Activated CD4-positive, alpha-beta memory T cell treated with anti-CD3 and anti-CD28 coated beads, Interleukin-2, amount 10 ng/mL, durations not matched to agents 7 days and 5 days (primary cell): ENCODE results near the gene TSPYL1. TPM values are rescaled to one million over a fixed set of nuclear protein-coding genes. Genes with fewer than 3 reads are reported as not detected.
"Not testable (repeated sequence)": the region's sequence is repeated elsewhere in the genome, so short reads cannot be mapped to it uniquely, and the experiment has no call there.

ENCODE experiments used
- CTCF ChIA-PET: fragments of 350-600 bp; sonication (Branson Sonifier 250); formaldehyde crosslinking; loops from one replicate; lab custom pipeline; 2021; ENCODE audit warnings: antibody characterized with exemption, inconsistent platforms; lab: Charles Lee
- POLR2A ChIA-PET: fragments of 350-600 bp; sonication (Branson Sonifier 250); formaldehyde crosslinking; loops from one replicate; lab custom pipeline; 2021; ENCODE audit warnings: antibody characterized with exemption; lab: Charles Lee
- DNase-seq: peaks from one replicate; pipeline ENCODE4 v3.0.0-alpha.2; 2020
- H3K27ac Mint-ChIP-seq: one replicate; pipeline ENCODE4 v1.8.0; 2021; ENCODE audit warnings: mild to moderate bottlenecking, mixed read lengths
- H3K27me3 Mint-ChIP-seq: one replicate; pipeline ENCODE4 v1.8.0; 2021; ENCODE audit warnings: mixed read lengths
- H3K36me3 Mint-ChIP-seq: one replicate; pipeline ENCODE4 v1.8.0; 2021; ENCODE audit warnings: low read depth, mixed read lengths
- H3K4me1 Mint-ChIP-seq: one replicate; pipeline ENCODE4 v1.8.0; 2021; ENCODE audit warnings: mixed read lengths
- H3K4me3 Mint-ChIP-seq: one replicate; pipeline ENCODE4 v1.8.0; 2021; ENCODE audit warnings: mild to moderate bottlenecking, mixed read lengths
- H3K9me3 Mint-ChIP-seq: one replicate; pipeline ENCODE4 v1.8.0; 2021; ENCODE audit warnings: mixed read lengths
- total RNA-seq, 2 experiments: library from RNA; stranded (reverse); gene quantifications; one replicate each; pipeline ENCODE4 v1.2.3, GENCODE V29; 2021

Gene TSPYL1
- total RNA-seq, 2 experiments from 2014 or later = 47.6 to 48.4 TPM

GRCh38 chr6:116289876-116290275 lies 10.1 kb upstream of the TSPYL1 start:
- H3K4me3 Mint-ChIP-seq = no peak overlapping the region
- H3K4me1 Mint-ChIP-seq = no peaks in the 10 kb centered on the region
- H3K36me3 Mint-ChIP-seq = no peaks in the 10 kb centered on the region
- H3K27me3 Mint-ChIP-seq = peaks cover under 1% of the 10 kb centered on the region
- DNase-seq = no peak
- H3K27ac Mint-ChIP-seq = no peak overlapping the region
- no peaks in the 10 kb centered on the region for H3K9me3 Mint-ChIP-seq
- CTCF ChIA-PET = interaction anchor here (4.9 kb wide), 1 partner anchor 244 kb away, joined by 60 read pairs; no protein-coding TSS in a partner anchor
- POLR2A ChIA-PET = interaction anchor here (3.3 kb wide), 1 partner anchor 11 kb away, joined by 18 read pairs; the partner anchor contains the start of gene TSPYL1

- Mint-ChIP-seq H3K27ac (no peak overlapping the region), H3K36me3 (no peaks in the 10 kb centered on the region), H3K9me3 (no peaks in the 10 kb centered on the region), H3K4me3 (no peak overlapping the region), H3K4me1 (no peaks in the 10 kb centered on the region), H3K27me3 (no peaks in the 10 kb centered on the region)
- DNase-seq = no peak
- POLR2A ChIA-PET = interaction anchor here (1.7 to 3.3 kb wide), 2 partner anchors 9 to 283 kb away, joined by 3 to 18 read pairs; partner anchors contain the start of genes RWDD1 and TSPYL1
- CTCF ChIA-PET = interaction anchor here (0.6 to 4.9 kb wide), 30 partner anchors 8 to 343 kb away, joined by 3 to 60 read pairs (median 4); partner anchors contain the start of genes RWDD1, TRAPPC3L, TSPYL1 and TSPYL4
Observed at GRCh38 chr6:116287689-116288282, 8.1 kb upstream of the TSPYL1 start.

GRCh38 chr6:116286773-116287358 lies 7.1 kb upstream of the TSPYL1 start:
- POLR2A ChIA-PET = interaction anchor here (1.7 to 3.3 kb wide), 2 partner anchors 8 to 284 kb away, joined by 3 to 18 read pairs; partner anchors contain the start of genes RWDD1 and TSPYL1
- Mint-ChIP-seq H3K4me1 (no peaks in the 10 kb centered on the region), H3K27me3 (no peaks in the 10 kb centered on the region)

DNA sequence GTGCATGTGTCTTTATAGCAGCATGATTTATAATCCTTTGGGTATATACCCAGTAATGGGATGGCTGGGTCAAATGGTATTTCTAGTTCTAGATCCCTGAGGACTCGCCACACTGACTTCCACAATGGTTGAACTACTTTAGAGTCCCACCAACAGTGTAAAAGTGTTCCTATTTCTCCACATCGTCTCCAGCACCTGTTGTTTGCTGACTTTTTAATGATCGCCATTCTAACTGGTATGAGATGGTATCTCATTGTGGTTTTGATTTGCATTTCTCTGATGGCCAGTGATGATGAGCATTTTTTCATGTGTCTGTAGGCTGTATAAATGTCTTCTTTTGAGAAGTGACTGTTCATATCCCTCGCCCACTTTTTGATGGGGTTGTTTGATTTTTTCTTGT lies 5.3 kb upstream of the TSPYL1 start:
- H3K9me3 Mint-ChIP-seq, H3K27me3 Mint-ChIP-seq, DNase-seq, CTCF ChIA-PET, POLR2A ChIA-PET, H3K36me3 Mint-ChIP-seq, H3K27ac Mint-ChIP-seq, H3K4me3 Mint-ChIP-seq: not testable (repeated sequence)
- H3K4me1 Mint-ChIP-seq = peaks cover 14% of the 10 kb centered on the region

More at GRCh38 chr6:116286773-116287358, 7.1 kb upstream of the TSPYL1 start:
- DNase-seq = no peak
- Mint-ChIP-seq H3K4me3 (no peak overlapping the region), H3K27ac (no peak overlapping the region), H3K36me3 (no peaks in the 10 kb centered on the region), H3K9me3 (no peaks in the 10 kb centered on the region)
- CTCF ChIA-PET = interaction anchor here (0.7 to 4.9 kb wide), 19 partner anchors 18 to 344 kb away, joined by 3 to 60 read pairs (median 5); partner anchors contain the start of genes RWDD1 and TSPYL4

DNA sequence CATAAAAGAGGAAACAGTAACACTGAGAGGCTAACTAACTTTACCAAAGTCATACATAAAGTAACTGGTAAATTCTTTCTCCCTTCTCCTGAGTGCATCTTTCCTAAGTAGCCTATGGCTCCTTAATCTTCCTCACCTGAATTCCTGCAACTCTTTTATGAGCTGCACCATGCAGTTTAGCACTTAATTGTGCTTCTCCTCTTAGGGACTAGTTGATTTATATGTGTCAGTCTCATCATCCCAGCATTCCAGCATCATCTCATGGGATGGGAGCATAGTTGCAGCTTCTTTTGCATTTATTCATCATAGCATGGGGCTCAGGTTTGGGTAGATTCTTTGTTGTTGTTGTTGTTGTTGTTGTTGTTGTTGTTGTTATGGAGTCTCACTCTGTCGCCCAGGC lies 3.5 kb upstream of the TSPYL1 start:
- Mint-ChIP-seq H3K9me3 (no peaks in the 10 kb centered on the region), H3K36me3 (peaks cover 14% of the 10 kb centered on the region), H3K27ac (no peak overlapping the region), H3K27me3 (no peaks in the 10 kb centered on the region), H3K4me1 (peaks cover 23% of the 10 kb centered on the region), H3K4me3 (no peak overlapping the region)
- ChIA-PET CTCF (no interaction called here), POLR2A (interaction anchor here (0.9 to 1.1 kb wide), 2 partner anchors 10 to 88 kb away, joined by 3 read pairs; partner anchors contain the start of gene DSE)
- no peak for DNase-seq

- POLR2A ChIA-PET = interaction anchor here (0.9 to 1.1 kb wide), 2 partner anchors 10 to 88 kb away, joined by 3 read pairs; partner anchors contain the start of gene DSE
- no peaks in the 10 kb centered on the region for H3K27me3 Mint-ChIP-seq
- H3K36me3 Mint-ChIP-seq = peaks cover 19% of the 10 kb centered on the region
- peaks cover 27% of the 10 kb centered on the region for H3K4me1 Mint-ChIP-seq
- no peaks in the 10 kb centered on the region for H3K9me3 Mint-ChIP-seq
- no peak for DNase-seq
- H3K4me3 Mint-ChIP-seq = no peak overlapping the region
- no peak overlapping the region for H3K27ac Mint-ChIP-seq
- CTCF ChIA-PET = no interaction called here
Observed at GRCh38 chr6:116282698-116283097, 3.0 kb upstream of the TSPYL1 start.

DNA sequence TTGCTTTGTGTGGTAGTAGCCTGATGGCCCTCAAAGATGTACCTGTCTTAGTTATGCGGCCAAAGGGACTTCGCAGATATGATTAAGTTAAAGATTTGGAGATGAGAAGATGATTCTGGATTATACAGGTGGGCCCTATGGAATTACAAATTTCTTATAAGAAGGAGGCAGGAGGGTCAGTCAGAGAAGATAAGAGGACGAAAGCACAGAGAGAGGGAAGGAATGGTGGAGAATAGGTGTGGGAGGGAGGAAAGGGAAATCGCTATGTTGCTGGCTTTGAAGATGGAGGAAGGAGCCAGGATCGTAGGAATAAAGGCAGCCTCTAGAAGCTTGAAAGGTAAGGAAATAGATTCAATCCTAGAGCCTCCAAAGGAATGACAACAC lies 1.2 kb upstream of the TSPYL1 start:
- ChIA-PET POLR2A (interaction anchor here (2.1 to 5.3 kb wide), 4 partner anchors 28 to 291 kb away, joined by 7 to 98 read pairs (median 32); partner anchors contain the start of genes RWDD1 and TSPYL4), CTCF (interaction anchor here (1.4 to 2.0 kb wide), 3 partner anchors 10 to 280 kb away, joined by 5 to 6 read pairs (median 6); no protein-coding TSS in a partner anchor)
- Mint-ChIP-seq H3K36me3 (peaks cover 35% of the 10 kb centered on the region), H3K27ac (no peak overlapping the region), H3K4me3 (peak overlapping the region; percentile 99), H3K4me1 (peaks cover 41% of the 10 kb centered on the region), H3K27me3 (no peaks in the 10 kb centered on the region), H3K9me3 (no peaks in the 10 kb centered on the region)
- no peak for DNase-seq

DNA sequence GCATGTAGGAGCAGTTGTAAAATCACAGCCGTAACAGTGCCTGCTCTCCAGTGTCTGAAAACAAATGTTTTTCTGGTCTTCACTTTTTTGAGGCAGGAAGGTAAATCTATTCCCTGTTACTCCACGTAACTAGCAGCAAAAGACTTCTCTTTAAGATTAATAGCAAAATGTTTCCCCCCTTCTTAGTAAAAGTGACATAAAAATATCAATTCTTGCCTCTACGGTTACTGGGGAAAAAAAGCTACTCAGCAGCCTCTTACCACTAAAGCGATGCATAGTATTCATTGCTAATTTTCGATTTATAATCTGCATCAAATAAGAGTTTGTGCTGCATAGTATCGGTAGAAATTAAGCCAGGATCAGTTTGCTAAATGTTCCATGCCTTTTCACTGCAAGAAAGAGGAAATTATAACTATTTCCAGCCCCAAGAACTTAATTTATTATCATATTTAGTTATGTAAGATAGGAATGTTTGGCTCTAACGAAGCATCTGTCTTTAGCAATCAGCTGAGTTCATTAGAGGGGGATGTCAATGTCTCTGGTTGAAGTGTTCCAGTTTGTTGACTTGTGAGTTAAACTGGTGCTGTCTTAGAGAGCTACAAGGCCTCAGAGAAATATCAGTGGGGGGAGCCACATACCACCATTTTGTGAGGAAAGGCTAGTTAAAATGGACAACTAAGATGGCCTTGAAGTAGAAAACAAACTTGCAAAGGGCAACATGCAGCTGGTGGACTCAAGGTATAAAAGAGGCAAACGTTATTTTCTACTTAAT lies 617 bp upstream of the TSPYL1 start:
- Mint-ChIP-seq H3K4me3 (peak overlapping the region; percentile 99), H3K27me3 (no peaks in the 10 kb centered on the region), H3K4me1 (peaks cover 45% of the 10 kb centered on the region), H3K36me3 (peaks cover 38% of the 10 kb centered on the region), H3K27ac (peak overlapping the region; percentile 99), H3K9me3 (no peaks in the 10 kb centered on the region)
- POLR2A ChIA-PET = interaction anchor here (0.8 to 5.3 kb wide), 15 partner anchors 8 to 388 kb away, joined by 3 to 98 read pairs (median 8); partner anchors contain the start of genes NT5DC1, RWDD1, TSPYL4 and ZUP1
- CTCF ChIA-PET = interaction anchor here (1.4 to 2.4 kb wide), 8 partner anchors 8 to 291 kb away, joined by 5 to 16 read pairs (median 8); partner anchors contain the start of genes RWDD1 and TSPYL4
- DNase-seq = no peak

- peaks cover 51% of the 10 kb centered on the region for H3K4me1 Mint-ChIP-seq
- no peaks in the 10 kb centered on the region for H3K9me3 Mint-ChIP-seq
- H3K36me3 Mint-ChIP-seq = peaks cover 48% of the 10 kb centered on the region
- H3K27ac Mint-ChIP-seq = peak overlapping the region; percentile 99
- H3K4me3 Mint-ChIP-seq = peak overlapping the region; percentile 99
- ChIA-PET POLR2A (interaction anchor here (1.0 to 5.3 kb wide), 19 partner anchors 8 to 413 kb away, joined by 3 to 98 read pairs (median 5); partner anchors contain the start of genes NT5DC1, RWDD1, TSPYL4 and ZUP1), CTCF (interaction anchor here (2.3 to 2.4 kb wide), 4 partner anchors 10 to 292 kb away, joined by 9 to 16 read pairs (median 12); partner anchors contain the start of genes RWDD1 and TSPYL4)
- no peaks in the 10 kb centered on the region for H3K27me3 Mint-ChIP-seq
- DNase-seq = peak; percentile 28
Observed at GRCh38 chr6:116278854-116279231, 887 bp downstream of the TSPYL1 start.

- peak overlapping the region; percentile 99 for H3K27ac Mint-ChIP-seq
- ChIA-PET POLR2A (interaction anchor here (1.0 to 5.3 kb wide), 14 partner anchors 8 to 390 kb away, joined by 3 to 98 read pairs (median 8); partner anchors contain the start of genes NT5DC1, RWDD1, TSPYL4 and ZUP1), CTCF (interaction anchor here (0.5 to 2.4 kb wide), 5 partner anchors 10 to 292 kb away, joined by 4 to 16 read pairs (median 12); partner anchors contain the start of genes RWDD1 and TSPYL4)
- peak overlapping the region; percentile 99 for H3K4me3 Mint-ChIP-seq
- H3K4me1 Mint-ChIP-seq = peaks cover 51% of the 10 kb centered on the region
- DNase-seq = no peak
- no peaks in the 10 kb centered on the region for H3K27me3 Mint-ChIP-seq
- H3K9me3 Mint-ChIP-seq = no peaks in the 10 kb centered on the region
- H3K36me3 Mint-ChIP-seq = peaks cover 49% of the 10 kb centered on the region
Observed at GRCh38 chr6:116278481-116278829, 1.3 kb downstream of the TSPYL1 start.

DNA sequence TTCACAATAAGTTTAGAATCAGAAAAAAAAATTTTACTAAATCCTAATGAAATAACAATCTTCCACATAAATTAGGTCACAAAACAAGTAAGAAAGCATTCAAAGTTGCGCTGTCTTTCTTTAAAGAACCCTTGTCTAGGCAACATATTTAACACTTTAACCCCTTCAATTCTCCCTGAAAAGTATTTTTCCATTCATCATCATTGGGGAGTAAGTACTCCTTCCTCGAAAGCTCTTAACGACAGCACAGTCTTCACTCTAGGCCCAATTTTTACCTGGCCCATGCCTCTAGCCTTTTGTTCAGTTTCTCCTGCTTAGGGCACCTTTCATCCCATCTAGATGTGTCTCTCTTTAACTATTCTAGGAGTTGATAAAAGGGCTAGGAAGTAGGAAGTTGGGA lies 2.6 kb downstream of the TSPYL1 start:
- H3K27me3 Mint-ChIP-seq = no peaks in the 10 kb centered on the region
- POLR2A ChIA-PET = interaction anchor here (1.0 to 5.3 kb wide), 3 partner anchors 8 to 294 kb away, joined by 4 to 98 read pairs (median 7); partner anchors contain the start of genes RWDD1 and TSPYL4
- H3K27ac Mint-ChIP-seq = peak overlapping the region; percentile 54
- CTCF ChIA-PET = interaction anchor here (0.7 to 1.6 kb wide), 4 partner anchors 8 to 284 kb away, joined by 3 to 7 read pairs (median 4); no protein-coding TSS in a partner anchor
- peak overlapping the region; percentile 99 for H3K4me3 Mint-ChIP-seq
- peaks cover 53% of the 10 kb centered on the region for H3K36me3 Mint-ChIP-seq
- peaks cover 51% of the 10 kb centered on the region for H3K4me1 Mint-ChIP-seq
- no peaks in the 10 kb centered on the region for H3K9me3 Mint-ChIP-seq
- no peak for DNase-seq
